HT-29 (cell line): ENCODE measurements around the gene PTPRT. TPM values are rescaled to one million over a fixed set of nuclear protein-coding genes. Genes with fewer than 3 reads are reported as not detected.
"Not testable (repeated sequence)": the region's sequence is repeated elsewhere in the genome, so short reads cannot be mapped to it uniquely, and the experiment has no call there.

Source experiments
- DNase-seq: peaks from one replicate; pipeline ENCODE4 v3.0.0-alpha.2; 2015; ENCODE audit warnings: low spot score
- total RNA-seq: library from RNA; depleted of rRNA; stranded (reverse); fragments of >200 nt; shearing (Covaris generic); gene quantifications from 2 replicates; pipeline ENCODE4 v1.2.3, GENCODE V29; 2014

Gene PTPRT
- total RNA-seq, 1 experiment from 2014 or later, result not detected

- DNase-seq, result peak; percentile 86
Measured at GRCh38 chr20:43187476-43188233, 2.1 kb downstream of the PTPRT start.

GRCh38 chr20:43186312-43186711 is 3.4 kb downstream of the PTPRT start:
- DNase-seq, result no peak

DNA sequence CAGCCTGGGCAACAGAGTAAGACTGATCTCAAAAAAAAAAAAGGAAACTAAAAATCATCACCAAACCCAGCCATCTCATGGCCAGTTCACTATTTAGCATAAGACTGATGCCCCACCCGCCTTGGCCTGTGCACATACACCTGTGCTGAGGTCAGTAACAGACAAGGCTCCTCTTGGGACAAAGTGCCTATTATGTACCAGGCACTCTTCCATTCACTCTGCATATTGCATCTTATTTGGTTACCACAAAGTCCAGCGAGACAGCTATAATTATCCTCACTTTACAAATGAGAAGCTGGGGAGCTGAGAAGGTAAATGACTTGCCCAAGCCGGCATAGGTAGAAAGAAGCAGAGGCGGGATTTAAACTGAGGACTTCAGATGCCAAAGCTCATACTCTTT is 3.8 kb downstream of the PTPRT start:
- DNase-seq, result no peak

DNA sequence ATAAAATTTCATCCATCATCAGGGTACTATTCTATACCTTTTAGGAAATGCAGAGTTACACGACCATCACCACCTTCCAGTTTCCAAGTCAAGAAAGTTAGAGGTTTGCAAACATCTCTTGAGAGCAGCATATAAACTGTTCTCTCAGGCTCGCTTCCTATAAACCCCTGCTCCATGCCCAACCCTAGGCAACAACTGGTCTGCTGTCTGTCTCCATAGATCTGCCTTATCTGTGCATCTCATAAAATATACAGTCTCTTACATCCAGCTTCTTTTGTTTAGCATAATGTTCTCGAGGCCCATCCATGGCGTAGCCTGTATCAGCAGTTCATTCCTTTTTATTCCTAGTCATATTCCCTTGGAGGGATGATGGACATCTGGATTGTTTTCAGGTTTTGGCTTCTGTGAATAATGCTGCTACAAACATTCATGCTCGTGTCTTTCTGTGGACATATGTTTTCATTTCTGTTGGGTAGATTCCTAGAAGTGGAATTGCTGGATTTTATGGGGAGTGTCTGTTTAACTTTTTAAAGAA is 6.1 kb downstream of the PTPRT start:
- no peak for DNase-seq

DNA sequence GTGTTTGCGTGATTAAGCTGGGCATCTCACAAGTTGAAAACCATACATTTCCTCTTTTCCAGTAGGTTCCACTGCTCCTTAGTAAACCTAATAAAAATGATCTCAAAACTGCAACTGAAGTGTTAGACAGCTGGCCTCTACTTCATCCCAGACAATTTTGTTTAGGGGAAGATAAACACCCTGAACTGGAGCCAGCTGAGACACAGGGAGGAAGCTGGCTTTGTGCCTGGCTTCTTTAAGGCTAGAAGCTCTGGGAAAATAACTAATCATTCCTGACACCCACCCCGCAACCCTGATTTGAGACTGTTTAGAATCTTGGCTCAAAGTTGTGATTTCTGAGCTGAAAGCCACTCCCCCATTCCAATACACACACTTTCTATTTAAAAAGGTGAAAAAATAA is 11.6 kb downstream of the PTPRT start:
- no peak for DNase-seq

GRCh38 chr20:43176726-43177125 is 13.0 kb downstream of the PTPRT start:
- no peak for DNase-seq

DNA sequence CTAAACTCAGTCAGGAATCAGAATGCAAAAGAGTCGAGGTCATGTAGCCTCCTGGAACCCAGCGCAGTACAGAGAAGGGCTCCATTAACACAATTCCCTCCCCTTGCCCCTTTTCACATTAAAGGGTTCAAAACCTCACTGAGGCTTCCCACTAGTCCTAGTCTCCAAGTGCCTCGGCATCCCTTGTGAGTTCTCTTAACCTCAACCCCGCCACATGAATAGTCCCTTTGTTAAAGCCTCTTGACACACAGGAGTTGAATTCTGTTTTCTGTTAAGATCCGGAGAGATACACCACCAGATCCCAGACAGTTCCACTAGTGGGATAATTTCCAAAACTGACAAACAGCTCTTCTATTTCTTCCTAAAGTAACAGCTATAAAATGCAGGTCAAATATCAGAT is 17.8 kb downstream of the PTPRT start:
- no peak for DNase-seq

- DNase-seq, result no peak
Measured at GRCh38 chr20:43170771-43171170, 18.9 kb downstream of the PTPRT start.

GRCh38 chr20:43167615-43168014 is 22.1 kb downstream of the PTPRT start:
- no peak for DNase-seq

- no peak for DNase-seq
Measured at GRCh38 chr20:43167021-43167420, 22.7 kb downstream of the PTPRT start.

DNA sequence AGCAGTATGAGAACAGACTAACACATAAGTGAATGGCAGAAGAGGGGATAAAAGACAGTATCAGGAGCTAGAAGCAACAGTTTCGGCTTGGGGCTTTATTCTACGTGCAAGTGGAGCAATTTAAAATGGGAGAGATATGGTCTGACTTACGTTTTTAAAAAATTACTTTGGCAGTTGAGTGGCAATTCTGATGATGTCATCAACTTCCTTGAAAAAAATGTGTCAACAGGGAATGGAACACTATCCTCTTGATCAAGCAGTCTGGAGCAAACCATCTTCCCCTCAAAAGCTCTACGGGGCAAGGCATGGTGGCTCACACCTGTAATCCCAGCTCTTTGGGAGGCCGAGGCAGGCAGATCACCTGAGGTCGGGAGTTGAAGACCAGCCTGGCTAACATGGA is 24.1 kb downstream of the PTPRT start:
- DNase-seq, result no peak

GRCh38 chr20:43164736-43165135 is 25.0 kb downstream of the PTPRT start:
- DNase-seq, result not testable (repeated sequence)

DNA sequence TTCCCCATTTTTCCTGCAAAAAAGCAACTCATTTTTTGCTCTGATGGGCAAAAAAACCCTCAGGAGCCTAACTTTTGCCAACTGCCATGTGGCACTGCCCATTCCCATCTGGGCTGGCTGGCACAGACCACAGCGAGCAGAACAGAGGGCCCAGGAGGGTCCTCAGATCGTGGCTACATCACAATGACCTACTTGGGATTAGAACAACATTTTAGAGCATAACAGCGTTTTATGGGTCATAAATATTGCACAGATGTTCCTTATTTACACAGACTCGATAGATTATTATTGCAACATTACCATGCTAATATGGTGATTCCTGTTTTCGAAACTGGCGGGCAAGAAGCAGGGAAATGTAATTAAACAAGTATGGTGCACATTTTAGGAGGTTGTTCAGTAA is 28.0 kb downstream of the PTPRT start:
- DNase-seq, result no peak

- no peak for DNase-seq
Measured at GRCh38 chr20:43160941-43161340, 28.8 kb downstream of the PTPRT start.

DNA sequence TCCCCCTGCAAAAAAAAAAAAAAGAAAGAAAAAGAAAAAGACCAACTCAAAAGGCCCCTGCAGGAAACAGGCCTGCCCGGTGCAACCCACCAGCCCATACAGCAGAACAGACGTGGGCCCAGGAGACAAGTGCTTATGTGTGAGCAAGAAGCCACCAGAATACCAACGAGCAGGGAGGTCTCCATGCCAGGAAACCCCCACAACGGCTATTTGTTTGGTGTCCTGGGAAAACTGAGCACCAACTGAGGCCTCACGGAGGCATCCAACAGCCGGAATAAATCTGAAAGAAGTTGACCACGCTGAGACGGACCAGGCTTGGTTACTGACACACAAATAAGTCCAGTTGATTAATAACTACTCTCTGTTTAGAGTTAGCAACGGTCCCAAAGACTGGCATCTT is 29.7 kb downstream of the PTPRT start:
- DNase-seq, result no peak

DNA sequence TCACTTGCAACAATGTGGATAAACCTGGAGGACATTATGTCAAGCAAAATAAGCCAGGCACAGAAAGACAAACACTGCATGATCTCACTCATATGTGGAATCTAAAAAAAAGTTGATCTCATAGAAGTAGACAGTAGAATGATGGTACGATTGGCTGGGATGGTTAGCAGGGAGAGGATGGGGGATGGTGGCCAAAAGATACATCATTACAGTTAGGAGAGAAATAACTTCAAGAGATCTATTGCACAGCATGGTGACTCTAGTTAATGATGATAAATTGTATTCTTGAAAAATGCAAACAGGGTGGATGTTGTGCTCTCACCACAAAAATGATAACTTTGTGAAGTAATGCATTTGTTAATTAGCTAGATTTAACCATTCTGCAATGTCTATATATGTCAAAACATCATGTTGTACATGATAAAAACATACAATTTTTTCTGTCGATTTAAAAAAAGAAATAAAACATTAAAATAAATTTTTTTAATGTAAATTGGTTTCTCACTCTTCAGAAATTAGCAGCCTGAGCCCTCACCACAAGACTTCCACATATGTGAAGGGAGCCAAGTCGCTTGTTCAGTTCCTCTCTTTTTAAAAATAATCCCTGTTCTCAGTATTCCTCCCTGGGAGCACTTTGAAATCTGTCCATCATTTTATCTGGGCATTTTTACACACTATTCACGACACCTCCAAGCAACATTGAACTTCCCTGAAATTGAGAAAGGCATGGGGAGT is 34.2 kb downstream of the PTPRT start:
- DNase-seq, result no peak

- no peak for DNase-seq
Measured at GRCh38 chr20:43151901-43152300, 37.8 kb downstream of the PTPRT start.

DNA sequence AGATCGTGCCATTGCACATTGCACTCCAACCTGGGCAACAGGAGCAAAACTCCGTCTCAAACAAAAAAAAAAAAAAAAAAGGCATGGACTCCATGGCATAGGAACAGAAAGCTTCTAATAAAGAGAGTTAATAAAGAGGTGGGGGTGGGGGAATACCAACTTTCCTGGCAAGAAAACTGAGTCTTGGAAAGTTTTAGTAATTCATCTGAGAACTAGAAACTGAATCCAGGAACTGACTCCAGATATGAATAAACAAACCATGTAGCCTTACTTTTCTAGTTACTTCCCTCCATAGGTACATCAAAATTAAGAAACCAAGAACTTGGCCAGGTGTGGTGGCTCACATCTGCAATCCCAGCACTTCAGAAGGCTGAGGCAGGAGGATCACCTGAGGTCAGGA is 38.5 kb downstream of the PTPRT start:
- DNase-seq, result no peak

DNA sequence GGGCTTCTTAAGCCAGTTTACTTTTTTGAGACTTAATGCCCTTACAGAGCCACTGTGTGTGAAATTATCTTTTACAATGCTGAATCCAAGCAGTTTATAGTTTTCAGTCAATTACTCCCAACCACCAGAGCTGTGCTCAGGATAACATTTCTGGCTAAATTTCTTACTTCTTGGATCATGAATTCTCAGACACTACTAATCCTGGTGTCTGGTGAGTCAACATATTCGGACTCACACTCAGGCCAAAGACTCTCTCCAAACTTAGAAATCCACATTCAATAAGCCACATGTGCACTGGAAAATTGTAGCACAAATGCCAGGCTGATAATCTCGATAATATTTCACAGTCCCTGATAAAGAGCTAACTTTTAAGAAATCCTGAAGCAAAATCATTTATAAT is 49.0 kb downstream of the PTPRT start:
- no peak for DNase-seq

GRCh38 chr20:43138061-43138770 is 51.5 kb downstream of the PTPRT start:
- no peak for DNase-seq

DNA sequence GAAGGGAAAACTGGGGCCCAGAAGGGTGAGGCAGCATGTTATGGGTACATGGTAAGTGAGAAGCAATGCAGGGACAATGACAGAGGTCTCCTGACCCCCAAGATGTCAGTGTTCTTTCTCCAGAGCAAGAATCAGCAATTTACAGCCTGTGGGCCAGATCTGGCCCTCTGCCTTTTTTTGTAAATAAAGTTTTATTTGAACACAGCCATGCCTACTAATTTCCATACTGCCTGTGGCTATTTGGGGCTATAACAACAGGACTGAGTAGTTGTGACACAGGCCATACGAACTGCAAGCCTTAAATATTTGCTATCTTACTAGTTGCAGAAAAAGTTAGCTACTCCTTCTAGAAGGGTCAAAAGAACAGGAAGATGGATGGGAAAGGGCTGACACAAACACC is 52.5 kb downstream of the PTPRT start:
- no peak for DNase-seq

DNA sequence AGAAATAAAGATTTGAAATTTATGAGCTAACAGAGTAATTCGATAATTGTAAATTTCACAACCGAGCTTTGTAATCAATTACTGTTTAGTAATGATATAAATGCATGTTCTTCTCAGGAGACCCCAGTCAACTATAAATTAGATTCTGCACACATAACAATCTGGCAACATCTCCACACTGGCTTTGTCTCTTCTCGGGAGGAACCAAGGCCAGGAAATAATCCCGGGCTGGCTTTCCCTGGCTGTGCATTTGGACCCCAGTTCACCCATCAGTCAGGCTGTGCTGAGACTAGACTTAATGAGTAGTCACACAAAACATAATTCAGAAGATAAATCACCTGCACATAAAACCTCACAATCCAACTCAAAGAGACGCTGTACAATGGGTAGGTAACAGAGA is 65.5 kb downstream of the PTPRT start:
- DNase-seq, result no peak
